ENCODE results near the gene C17orf58.
A peak's percentile ranks its signal among the peaks of the same experiment; 100 is the strongest.
"Not testable (repeated sequence)": the region's sequence is repeated elsewhere in the genome, so short reads cannot be mapped to it uniquely, and the experiment has no call there.

Gene C17orf58

GRCh38 chr17:68019336-68019674 lies 23.0 kb upstream of the C17orf58 start:
- ChIA-PET CTCF (interaction anchor here (0.6 to 1.3 kb wide), 5 partner anchors 8 to 294 kb away, joined by 3 to 5 read pairs (median 3); no protein-coding TSS in a partner anchor), POLR2A (interaction anchor here (0.6 to 1.9 kb wide), 7 partner anchors 10 to 195 kb away, joined by 3 to 35 read pairs (median 6); partner anchors contain the start of genes BPTF, C17orf58 and KPNA2)
- DNase-seq (ENCODE audit: extremely low spot score): no peak
- TF ChIP-seq ELF4 (IDR thresholded peaks at IDR 0.05) (no peak), L3MBTL2 (conservative IDR thresholded peaks at IDR 0.05) (no peak), ARNT (IDR thresholded peaks at IDR 0.05) (no peak), FOXA1 (IDR thresholded peaks at IDR 0.05) (no peak), LEF1 (IDR thresholded peaks at IDR 0.05; ENCODE audit: borderline replicate concordance) (no peak), ZNF384 (IDR thresholded peaks at IDR 0.05) (no peak), CTBP1 (IDR thresholded peaks at IDR 0.05; ENCODE audit: borderline replicate concordance) (no peak), PKNOX1 (IDR thresholded peaks at IDR 0.05) (no peak), SUZ12 (IDR thresholded peaks at IDR 0.05) (no peak), BHLHE40 (IDR thresholded peaks at IDR 0.05; ENCODE audit: borderline replicate concordance) (no peak)

GRCh38 chr17:68018493-68018892 lies 22.2 kb upstream of the C17orf58 start:
- POLR2A ChIA-PET: not testable (repeated sequence)

GRCh38 chr17:68016838-68017237 lies 20.6 kb upstream of the C17orf58 start:
- no peak for DNase-seq (ENCODE audit: extremely low spot score)
- no peak for TF ChIP-seq ZNF384 (IDR thresholded peaks at IDR 0.05)
- no peak for TF ChIP-seq HDGF (IDR thresholded peaks at IDR 0.05; ENCODE audit: borderline replicate concordance)
- no peak for TF ChIP-seq BHLHE40 (IDR thresholded peaks at IDR 0.05; ENCODE audit: borderline replicate concordance)
- TF ChIP-seq LEF1 (IDR thresholded peaks at IDR 0.05; ENCODE audit: borderline replicate concordance): no peak
- no peak for TF ChIP-seq FOXK2 (IDR thresholded peaks at IDR 0.05)
- TF ChIP-seq TARDBP (IDR thresholded peaks at IDR 0.05): no peak
- ChIA-PET CTCF (interaction anchor here (0.6 kb wide), 1 partner anchor 164 kb away, joined by 3 read pairs; no protein-coding TSS in a partner anchor), POLR2A (no interaction called here)

More at GRCh38 chr17:68018493-68018892, 22.2 kb upstream of the C17orf58 start:
- not testable (repeated sequence) for DNase-seq (ENCODE audit: extremely low spot score)
- CTCF ChIA-PET: interaction anchor here (0.7 kb wide), 1 partner anchor 295 kb away, joined by 3 read pairs; no protein-coding TSS in a partner anchor

- ChIA-PET CTCF (interaction anchor here (1.0 kb wide), 1 partner anchor 384 kb away, joined by 3 read pairs; no protein-coding TSS in a partner anchor), POLR2A (interaction anchor here (1.4 kb wide), 1 partner anchor 22 kb away, joined by 6 read pairs; no protein-coding TSS in a partner anchor)
- TF ChIP-seq HDGF (IDR thresholded peaks at IDR 0.05; ENCODE audit: borderline replicate concordance) (no peak), FOXA1 (IDR thresholded peaks at IDR 0.05) (no peak), CTBP1 (IDR thresholded peaks at IDR 0.05; ENCODE audit: borderline replicate concordance) (no peak), TARDBP (IDR thresholded peaks at IDR 0.05) (no peak), BHLHE40 (IDR thresholded peaks at IDR 0.05; ENCODE audit: borderline replicate concordance) (no peak), SUZ12 (IDR thresholded peaks at IDR 0.05) (no peak), LEF1 (IDR thresholded peaks at IDR 0.05; ENCODE audit: borderline replicate concordance) (no peak), PKNOX1 (IDR thresholded peaks at IDR 0.05) (no peak), NFRKB (IDR thresholded peaks at IDR 0.05) (no peak), SP1 (IDR thresholded peaks at IDR 0.05) (no peak), ZNF384 (IDR thresholded peaks at IDR 0.05) (no peak)
- no peak for DNase-seq (ENCODE audit: extremely low spot score)
Measured at GRCh38 chr17:68015081-68015723, 18.9 kb upstream of the C17orf58 start.

- CTCF ChIA-PET: no interaction called here
- TF ChIP-seq ARNT (IDR thresholded peaks at IDR 0.05) (no peak), SUZ12 (IDR thresholded peaks at IDR 0.05) (no peak), L3MBTL2 (conservative IDR thresholded peaks at IDR 0.05) (no peak), PKNOX1 (IDR thresholded peaks at IDR 0.05) (no peak), CTBP1 (IDR thresholded peaks at IDR 0.05; ENCODE audit: borderline replicate concordance) (no peak), HDGF (IDR thresholded peaks at IDR 0.05; ENCODE audit: borderline replicate concordance) (no peak), FOXK2 (IDR thresholded peaks at IDR 0.05) (no peak), FOXM1 (IDR thresholded peaks at IDR 0.05; ENCODE audit: borderline replicate concordance) (no peak), FOXA1 (IDR thresholded peaks at IDR 0.05) (no peak), BHLHE40 (IDR thresholded peaks at IDR 0.05; ENCODE audit: borderline replicate concordance) (no peak), LEF1 (IDR thresholded peaks at IDR 0.05; ENCODE audit: borderline replicate concordance) (no peak), ZNF384 (IDR thresholded peaks at IDR 0.05) (no peak), ELF4 (IDR thresholded peaks at IDR 0.05) (no peak), NFRKB (IDR thresholded peaks at IDR 0.05) (no peak), TARDBP (IDR thresholded peaks at IDR 0.05) (no peak), SP1 (IDR thresholded peaks at IDR 0.05) (no peak)
- DNase-seq (ENCODE audit: extremely low spot score): no peak
- POLR2A ChIA-PET: no interaction called here
Measured at GRCh38 chr17:68013385-68013784, 17.1 kb upstream of the C17orf58 start.

- TF ChIP-seq NFRKB (IDR thresholded peaks at IDR 0.05): no peak
- no peak for TF ChIP-seq TARDBP (IDR thresholded peaks at IDR 0.05)
- ChIA-PET POLR2A (no interaction called here), CTCF (interaction anchor here (0.7 to 1.3 kb wide), 4 partner anchors 9 to 713 kb away, joined by 3 to 4 read pairs (median 3); no protein-coding TSS in a partner anchor)
- DNase-seq (ENCODE audit: extremely low spot score): peak; percentile 67
Measured at GRCh38 chr17:68011199-68011665, 15.0 kb upstream of the C17orf58 start.

Measured in HEK293T (cell line).